IPS-18a (cell line): Measurements from ENCODE around the gene NCBP3.

Experiments
- H3K27ac ChIP-seq: one replicate; pipeline ENCODE4 v1.5.1; 2013; ENCODE audit warnings: low read length
- H3K27me3 ChIP-seq: one replicate; pipeline ENCODE4 v1.6.1; 2013; ENCODE audit warnings: mild to moderate bottlenecking, low read length; ENCODE audit not compliant: control insufficient read depth, insufficient read depth
- H3K36me3 ChIP-seq: one replicate; pipeline ENCODE4 v1.6.1; 2013; ENCODE audit warnings: low read depth, low read length; ENCODE audit not compliant: control insufficient read depth
- H3K4me1 ChIP-seq: one replicate; pipeline ENCODE4 v1.6.1; 2013; ENCODE audit warnings: low read depth, low read length; ENCODE audit not compliant: control insufficient read depth
- H3K4me3 ChIP-seq: one replicate; pipeline ENCODE4 v1.5.1; 2013; ENCODE audit warnings: low read length
- H3K9ac ChIP-seq: one replicate; pipeline ENCODE4 v1.6.1; 2013; ENCODE audit warnings: mild to moderate bottlenecking, low read length, moderate library complexity
- H3K9me3 ChIP-seq: one replicate; pipeline ENCODE4 v1.6.1; 2013; ENCODE audit warnings: low read depth, low read length; ENCODE audit not compliant: control insufficient read depth

NCBP3 gene

DNA sequence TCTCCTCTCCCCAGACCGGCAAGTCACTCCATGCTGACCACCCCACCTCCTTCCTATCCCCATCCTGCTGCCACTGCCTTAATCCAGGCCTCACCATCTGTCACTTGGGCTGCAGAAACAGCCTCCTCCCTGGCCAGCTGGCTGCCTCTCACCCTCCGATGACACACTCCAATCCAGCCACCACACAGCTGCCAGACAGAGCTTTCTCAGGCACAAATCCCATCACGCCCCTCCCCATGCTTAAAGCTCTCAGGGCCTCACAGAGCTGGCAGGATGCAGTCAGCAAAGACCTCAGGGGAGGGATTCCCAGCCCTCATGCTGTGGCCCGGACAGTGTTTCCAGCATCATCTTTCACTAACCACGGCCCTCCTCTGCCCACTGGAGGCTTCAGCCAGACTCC is 33.1 kb upstream of the NCBP3 start:
- H3K4me1 ChIP-seq, result no peaks in the 10 kb centered on the region
- H3K9ac ChIP-seq, result no peak overlapping the region
- no peak overlapping the region for H3K4me3 ChIP-seq
- H3K27me3 ChIP-seq, result no peaks in the 10 kb centered on the region
- no peak overlapping the region for H3K27ac ChIP-seq
- no peaks in the 10 kb centered on the region for H3K36me3 ChIP-seq
- no peaks in the 10 kb centered on the region for H3K9me3 ChIP-seq

DNA sequence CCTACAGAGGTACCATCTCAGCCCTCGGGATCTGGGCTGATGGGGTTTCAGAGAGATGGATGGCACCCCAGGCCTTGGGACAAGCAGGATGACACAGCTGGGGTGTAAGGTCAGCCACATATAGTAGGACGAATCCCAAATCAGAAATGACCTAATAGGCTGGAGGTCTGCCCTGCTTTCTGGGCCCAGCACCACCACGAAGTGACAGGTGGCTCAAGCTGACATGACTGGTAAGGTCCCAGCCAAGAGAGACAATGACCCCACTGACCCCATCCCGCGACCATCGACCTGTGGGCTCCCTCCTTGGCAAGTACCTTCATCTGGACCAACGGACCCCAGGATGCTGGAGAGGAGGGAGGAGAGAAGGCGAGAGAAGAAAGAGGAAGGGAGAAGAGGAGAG is 31.2 kb upstream of the NCBP3 start:
- Histone ChIP-seq H3K9me3 (no peaks in the 10 kb centered on the region), H3K36me3 (no peaks in the 10 kb centered on the region), H3K4me1 (no peaks in the 10 kb centered on the region), H3K27ac (no peak overlapping the region), H3K27me3 (no peaks in the 10 kb centered on the region), H3K9ac (no peak overlapping the region), H3K4me3 (no peak overlapping the region)

DNA sequence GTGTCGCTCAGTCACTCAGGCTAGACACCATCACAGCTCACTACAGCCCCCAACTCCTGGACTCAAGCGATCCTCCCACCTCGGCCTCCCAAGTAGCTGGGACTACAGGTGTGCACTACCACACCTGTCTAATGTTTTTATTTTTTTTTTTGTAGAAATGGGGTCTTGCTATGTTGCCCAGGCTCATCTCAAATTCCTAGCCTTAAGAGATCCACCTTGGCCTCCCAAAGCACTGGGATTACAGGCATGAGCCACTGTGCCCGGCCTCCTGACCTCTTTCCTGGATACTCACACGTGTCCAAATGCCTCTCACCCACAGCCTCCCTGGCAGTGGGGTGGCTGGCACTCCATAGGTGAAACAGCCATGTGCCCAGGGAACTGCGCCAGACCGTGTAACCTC is 29.3 kb upstream of the NCBP3 start:
- Histone ChIP-seq H3K4me1 (no peaks in the 10 kb centered on the region), H3K27ac (no peak overlapping the region), H3K9ac (no peak overlapping the region), H3K9me3 (no peaks in the 10 kb centered on the region), H3K27me3 (no peaks in the 10 kb centered on the region), H3K4me3 (no peak overlapping the region), H3K36me3 (no peaks in the 10 kb centered on the region)

DNA sequence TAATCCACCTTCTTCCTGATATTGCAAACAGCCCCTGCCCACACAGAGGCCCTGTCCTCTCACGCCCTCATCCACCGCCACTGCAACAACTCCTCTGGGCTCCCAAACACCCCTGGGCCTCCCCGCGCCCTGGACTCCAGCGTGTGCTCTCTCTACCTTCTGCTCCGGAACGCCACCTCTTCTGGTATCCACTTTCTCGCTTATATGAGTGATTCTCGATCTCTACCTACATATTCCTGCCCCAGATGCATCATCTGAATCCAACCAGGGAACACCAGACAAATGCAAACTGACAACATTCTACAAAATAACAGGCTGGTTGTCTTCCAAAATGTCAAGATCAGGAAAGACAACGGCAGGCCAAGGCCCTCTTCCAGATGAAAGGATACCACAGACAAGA is 27.8 kb upstream of the NCBP3 start:
- no peak overlapping the region for H3K4me3 ChIP-seq
- H3K36me3 ChIP-seq, result no peaks in the 10 kb centered on the region
- no peaks in the 10 kb centered on the region for H3K27me3 ChIP-seq
- H3K27ac ChIP-seq, result no peak overlapping the region
- H3K9me3 ChIP-seq, result no peaks in the 10 kb centered on the region
- H3K9ac ChIP-seq, result no peak overlapping the region
- H3K4me1 ChIP-seq, result no peaks in the 10 kb centered on the region

DNA sequence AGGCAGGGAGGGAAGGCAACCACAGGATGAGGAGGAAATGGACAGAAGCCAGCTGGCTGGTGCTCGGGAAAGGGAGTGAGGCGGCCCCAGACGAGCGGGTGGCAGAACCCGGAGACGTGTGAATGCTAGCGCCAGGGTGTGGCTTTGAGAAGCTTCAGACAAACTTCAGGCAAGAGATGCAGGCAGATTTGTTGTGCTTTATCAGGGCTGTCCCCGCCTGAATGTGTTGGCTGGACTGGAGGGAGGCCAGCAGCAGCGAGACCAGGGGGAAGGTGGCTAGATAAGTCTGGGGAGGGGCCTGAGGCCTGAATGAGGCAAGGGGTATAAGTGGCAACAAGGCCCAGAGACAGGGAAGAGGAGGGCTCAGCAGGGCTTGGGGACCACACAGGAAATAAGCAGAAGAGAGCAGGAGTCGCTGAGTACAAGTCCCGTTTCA is 24.8 kb upstream of the NCBP3 start:
- no peaks in the 10 kb centered on the region for H3K27me3 ChIP-seq
- H3K9ac ChIP-seq, result no peak overlapping the region
- H3K4me3 ChIP-seq, result no peak overlapping the region
- no peaks in the 10 kb centered on the region for H3K36me3 ChIP-seq
- no peak overlapping the region for H3K27ac ChIP-seq
- no peaks in the 10 kb centered on the region for H3K4me1 ChIP-seq
- H3K9me3 ChIP-seq, result no peaks in the 10 kb centered on the region

DNA sequence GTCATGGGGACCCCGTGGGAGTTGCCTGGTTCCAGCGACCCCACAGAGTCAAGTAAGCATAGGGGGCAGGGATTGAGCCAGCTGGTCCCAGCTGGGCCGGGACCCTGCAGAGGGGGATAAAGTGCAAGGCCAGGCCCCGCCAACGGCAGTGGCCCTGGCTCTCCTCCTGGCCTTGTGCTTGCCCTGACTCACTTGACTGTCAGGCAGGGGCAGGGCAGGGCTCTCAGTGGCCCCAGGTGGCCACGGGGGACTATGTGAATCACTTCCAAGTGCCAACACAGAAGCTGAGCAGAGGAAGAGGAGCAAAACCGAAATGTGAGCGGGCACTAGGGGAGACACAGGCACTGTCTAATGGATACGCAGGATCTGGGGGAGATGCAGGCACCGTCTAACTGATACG is 21.6 kb upstream of the NCBP3 start:
- Histone ChIP-seq H3K27ac (no peak overlapping the region), H3K4me3 (no peak overlapping the region), H3K4me1 (no peaks in the 10 kb centered on the region), H3K36me3 (no peaks in the 10 kb centered on the region), H3K27me3 (no peaks in the 10 kb centered on the region), H3K9me3 (no peaks in the 10 kb centered on the region), H3K9ac (no peak overlapping the region)

DNA sequence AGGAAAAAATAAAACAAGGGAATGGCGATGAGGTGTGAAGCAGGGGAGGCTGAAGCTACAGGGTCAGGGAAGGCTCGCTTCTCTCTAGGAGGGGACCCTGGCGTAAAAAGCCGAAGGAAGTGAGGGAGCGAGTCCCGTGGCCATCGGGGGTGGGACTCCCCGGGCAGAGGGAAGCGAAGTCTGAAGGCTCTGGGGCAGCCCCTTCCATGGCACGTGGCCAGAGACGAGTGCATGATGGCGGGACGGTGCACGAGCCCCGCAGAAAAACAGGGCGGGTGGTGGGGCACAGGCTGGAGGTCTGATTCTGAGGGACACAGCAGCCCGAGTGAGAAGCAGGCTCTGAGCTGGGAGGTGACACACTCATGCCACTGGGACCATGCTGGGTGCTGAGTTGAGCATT is 21.1 kb upstream of the NCBP3 start:
- no peaks in the 10 kb centered on the region for H3K36me3 ChIP-seq
- no peak overlapping the region for H3K27ac ChIP-seq
- H3K27me3 ChIP-seq, result no peaks in the 10 kb centered on the region
- H3K4me1 ChIP-seq, result no peaks in the 10 kb centered on the region
- H3K4me3 ChIP-seq, result no peak overlapping the region
- no peaks in the 10 kb centered on the region for H3K9me3 ChIP-seq
- H3K9ac ChIP-seq, result no peak overlapping the region

DNA sequence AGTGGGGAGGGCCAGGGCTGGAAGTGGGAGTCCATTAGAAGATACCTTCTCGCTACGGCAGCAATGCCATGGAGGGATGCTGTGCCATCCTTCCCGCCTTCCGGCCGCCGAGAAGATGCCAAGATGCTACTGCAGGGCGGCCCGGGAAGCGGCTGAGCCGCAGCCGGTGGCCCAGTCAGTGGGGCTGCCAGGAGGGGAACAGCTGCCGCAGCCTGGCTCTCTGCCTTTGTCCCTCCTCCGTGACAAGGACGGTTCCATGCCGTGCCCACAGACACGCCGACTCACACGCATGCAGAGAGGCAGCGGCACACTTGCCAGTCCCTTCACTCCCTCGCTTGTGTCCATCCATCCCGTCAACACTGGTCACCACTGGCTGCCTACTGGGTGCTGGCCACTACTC is 20.2 kb upstream of the NCBP3 start:
- no peaks in the 10 kb centered on the region for H3K36me3 ChIP-seq
- no peak overlapping the region for H3K9ac ChIP-seq
- H3K27me3 ChIP-seq, result no peaks in the 10 kb centered on the region
- no peak overlapping the region for H3K4me3 ChIP-seq
- no peaks in the 10 kb centered on the region for H3K4me1 ChIP-seq
- no peak overlapping the region for H3K27ac ChIP-seq
- no peaks in the 10 kb centered on the region for H3K9me3 ChIP-seq

DNA sequence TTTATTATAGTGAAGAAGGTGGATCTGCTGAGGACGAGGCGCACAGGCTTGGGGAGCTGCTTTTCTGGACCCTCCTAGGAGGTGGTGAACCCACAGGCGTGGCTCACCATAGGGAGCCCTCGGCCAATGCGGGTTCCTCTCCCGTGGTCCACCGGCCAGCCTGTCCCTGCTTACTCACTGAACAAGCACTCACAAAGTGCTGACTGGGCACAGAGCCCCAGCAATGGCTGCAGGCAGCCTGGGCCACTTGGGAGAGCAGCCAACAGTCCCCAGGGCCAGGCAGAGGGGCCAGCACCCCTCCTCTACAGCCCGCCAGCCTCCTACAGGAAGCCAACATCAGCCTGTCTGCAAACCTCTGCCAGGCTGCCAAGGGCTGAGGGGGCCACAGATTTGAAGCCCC is 19.1 kb upstream of the NCBP3 start:
- Histone ChIP-seq H3K4me1 (no peaks in the 10 kb centered on the region), H3K4me3 (no peak overlapping the region), H3K27me3 (no peaks in the 10 kb centered on the region), H3K27ac (no peak overlapping the region), H3K36me3 (no peaks in the 10 kb centered on the region), H3K9ac (no peak overlapping the region), H3K9me3 (no peaks in the 10 kb centered on the region)

DNA sequence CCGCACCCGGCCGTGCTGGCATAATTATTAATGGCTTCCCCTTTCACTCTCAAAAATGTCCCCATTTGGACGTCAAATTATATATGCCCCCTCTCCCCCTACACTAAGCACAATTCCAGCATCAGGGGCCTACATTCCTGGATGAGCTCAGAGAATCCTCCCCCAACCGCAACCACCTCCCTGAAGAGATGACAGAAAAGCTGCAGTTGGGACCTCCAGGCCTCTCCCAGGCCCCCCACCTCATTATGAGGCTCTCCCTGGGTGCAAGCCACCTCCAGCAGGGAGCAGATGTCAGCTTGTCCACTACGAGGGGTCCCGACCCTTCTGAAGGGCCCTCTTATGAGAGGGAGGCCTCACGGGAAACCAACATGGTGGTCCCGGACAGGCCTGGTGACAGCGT is 18.5 kb upstream of the NCBP3 start:
- H3K9me3 ChIP-seq, result no peaks in the 10 kb centered on the region
- no peaks in the 10 kb centered on the region for H3K4me1 ChIP-seq
- H3K36me3 ChIP-seq, result no peaks in the 10 kb centered on the region
- H3K4me3 ChIP-seq, result no peak overlapping the region
- H3K9ac ChIP-seq, result no peak overlapping the region
- no peaks in the 10 kb centered on the region for H3K27me3 ChIP-seq
- H3K27ac ChIP-seq, result no peak overlapping the region

DNA sequence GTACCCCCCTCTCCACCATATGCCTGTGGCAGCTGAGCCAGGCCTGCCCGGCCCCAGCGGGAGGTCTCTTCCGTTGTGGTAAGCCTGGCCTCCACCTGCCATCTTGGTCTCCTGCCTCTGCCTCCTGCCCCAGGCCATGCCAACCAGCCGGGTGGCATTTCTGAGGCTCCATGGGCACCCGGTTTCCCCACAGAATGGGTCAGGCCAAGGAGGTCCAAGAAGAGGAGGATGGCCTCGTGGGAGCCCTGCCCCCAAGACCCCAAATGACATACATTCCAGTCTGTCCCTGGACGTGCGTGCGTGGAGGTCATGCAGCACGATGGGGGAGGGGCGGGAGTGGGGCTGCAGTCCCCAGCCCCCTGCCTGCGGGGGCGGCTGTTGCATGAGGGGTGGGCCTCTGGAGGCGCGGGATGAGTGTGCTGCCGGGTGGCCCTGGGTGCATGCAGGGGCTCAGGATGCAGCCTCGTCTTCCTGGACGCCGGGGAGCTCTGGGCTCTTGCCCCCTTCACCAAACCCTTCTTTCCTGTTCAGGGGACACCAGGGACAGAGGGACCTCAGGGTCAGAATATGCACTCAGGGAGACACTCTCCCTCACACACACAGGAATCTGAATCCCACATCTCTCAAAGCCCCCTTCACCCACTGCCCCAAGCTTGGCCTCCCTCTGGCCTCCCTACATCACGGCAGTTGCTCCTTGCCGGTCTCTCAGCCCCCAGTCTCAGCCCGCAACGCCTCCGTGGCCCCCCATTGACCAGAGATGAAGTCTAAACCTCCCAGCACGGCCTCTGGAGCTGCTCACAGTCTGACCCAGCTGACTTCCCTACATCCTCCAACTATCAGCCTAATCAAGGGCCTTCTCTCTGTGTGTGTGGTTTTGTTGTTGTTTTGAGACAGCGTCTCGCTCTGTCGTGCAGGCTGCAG is 16.0 kb upstream of the NCBP3 start:
- Histone ChIP-seq H3K4me3 (no peak overlapping the region), H3K4me1 (no peaks in the 10 kb centered on the region), H3K9ac (no peak overlapping the region), H3K9me3 (no peaks in the 10 kb centered on the region), H3K27me3 (no peaks in the 10 kb centered on the region), H3K27ac (no peak overlapping the region), H3K36me3 (no peaks in the 10 kb centered on the region)
